ENCODE results near the gene PTH2R.

DNA sequence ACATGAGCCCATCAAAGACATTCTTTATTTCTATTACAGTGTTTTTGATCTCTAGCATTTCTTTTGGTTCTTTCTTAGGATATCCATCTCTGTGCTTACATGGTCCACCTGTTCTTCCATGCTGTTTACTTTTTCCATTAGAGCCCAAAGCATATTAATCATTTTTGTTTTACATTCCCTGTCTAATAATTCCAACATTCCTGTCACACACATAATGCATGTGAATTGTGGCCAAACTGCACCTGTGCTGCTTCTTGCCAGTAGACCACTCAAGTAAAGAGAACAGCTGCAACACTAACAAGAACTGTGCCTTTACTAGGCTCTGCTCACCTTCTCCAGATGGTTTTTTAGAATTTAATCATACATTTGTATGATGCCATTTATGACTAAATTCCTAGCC is 103.0 kb downstream of the PTH2R start:
- TF ChIP-seq CTCF (CRISPR knock-in tag; IDR thresholded peaks at IDR 0.05), result no peak
- no peak for TF ChIP-seq HES4 (CRISPR knock-in tag; IDR thresholded peaks at IDR 0.05; ENCODE audit: borderline replicate concordance)
- TF ChIP-seq ETV5 (CRISPR knock-in tag; IDR thresholded peaks at IDR 0.05; ENCODE audit: borderline replicate concordance), result no peak
- TF ChIP-seq SPEN (CRISPR knock-in tag; IDR thresholded peaks at IDR 0.05; ENCODE audit: low read depth), result no peak
- no peak for TF ChIP-seq HIC2 (CRISPR knock-in tag; IDR thresholded peaks at IDR 0.05; ENCODE audit: low read depth)
- TF ChIP-seq EZH2 (conservative IDR thresholded peaks at IDR 0.05; ENCODE audit: low read depth, low read length), result no peak
- no peak for TF ChIP-seq SP2 (CRISPR knock-in tag; IDR thresholded peaks at IDR 0.05)
- TF ChIP-seq MEF2D (CRISPR knock-in tag; IDR thresholded peaks at IDR 0.05), result no peak
- TF ChIP-seq, protein P1, sequence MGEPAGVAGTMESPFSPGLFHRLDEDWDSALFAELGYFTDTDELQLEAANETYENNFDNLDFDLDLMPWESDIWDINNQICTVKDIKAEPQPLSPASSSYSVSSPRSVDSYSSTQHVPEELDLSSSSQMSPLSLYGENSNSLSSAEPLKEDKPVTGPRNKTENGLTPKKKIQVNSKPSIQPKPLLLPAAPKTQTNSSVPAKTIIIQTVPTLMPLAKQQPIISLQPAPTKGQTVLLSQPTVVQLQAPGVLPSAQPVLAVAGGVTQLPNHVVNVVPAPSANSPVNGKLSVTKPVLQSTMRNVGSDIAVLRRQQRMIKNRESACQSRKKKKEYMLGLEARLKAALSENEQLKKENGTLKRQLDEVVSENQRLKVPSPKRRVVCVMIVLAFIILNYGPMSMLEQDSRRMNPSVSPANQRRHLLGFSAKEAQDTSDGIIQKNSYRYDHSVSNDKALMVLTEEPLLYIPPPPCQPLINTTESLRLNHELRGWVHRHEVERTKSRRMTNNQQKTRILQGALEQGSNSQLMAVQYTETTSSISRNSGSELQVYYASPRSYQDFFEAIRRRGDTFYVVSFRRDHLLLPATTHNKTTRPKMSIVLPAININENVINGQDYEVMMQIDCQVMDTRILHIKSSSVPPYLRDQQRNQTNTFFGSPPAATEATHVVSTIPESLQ (CRISPR knock-in tag; conservative IDR thresholded peaks at IDR 0.05), result no peak
- TF ChIP-seq TAF1 (CRISPR knock-in tag; IDR thresholded peaks at IDR 0.05), result no peak
- no peak for TF ChIP-seq HNRNPL (IDR thresholded peaks at IDR 0.05; ENCODE audit: low read depth, low read length)
- TF ChIP-seq BCL3 (CRISPR knock-in tag; IDR thresholded peaks at IDR 0.05), result no peak

Data from HepG2 (cell line).